Activated B cell treated with CpG ODN at 0.5 μM for 24 hours (primary cell): ENCODE measurements around the gene ZEB1. TPM values are rescaled to one million over a fixed set of nuclear protein-coding genes. Genes with fewer than 3 reads are reported as not detected.
A peak's percentile ranks its signal among the peaks of the same experiment; 100 is the strongest.
"Not testable (repeated sequence)": the region's sequence is repeated elsewhere in the genome, so short reads cannot be mapped to it uniquely, and the experiment has no call there.

Experiments used
- ATAC-seq: fragments of 200-7000 bp; cut with Tn5 transposase; one replicate; pipeline ENCODE4 v1.10.0; 2021; ENCODE audit warnings: low read depth, mild to moderate bottlenecking, moderate library complexity
- CTCF ChIA-PET: fragments of 350-600 bp; sonication (Branson Sonifier 250); formaldehyde crosslinking; loops from one replicate; lab custom pipeline; 2021; ENCODE audit warnings: antibody characterized with exemption; lab: Charles Lee
- POLR2A ChIA-PET: fragments of 350-600 bp; sonication (Branson Sonifier 250); formaldehyde crosslinking; loops from one replicate; lab custom pipeline; 2021; ENCODE audit warnings: antibody characterized with exemption; lab: Charles Lee
- DNase-seq: peaks from one replicate; pipeline ENCODE4 v3.0.0; 2022
- H3K27ac Mint-ChIP-seq: one replicate; pipeline ENCODE4 v1.8.0; 2020; ENCODE audit warnings: mixed read lengths
- H3K27me3 Mint-ChIP-seq: one replicate; pipeline ENCODE4 v1.8.0; 2021; ENCODE audit warnings: mixed read lengths
- H3K36me3 Mint-ChIP-seq: one replicate; pipeline ENCODE4 v1.8.0; 2021; ENCODE audit warnings: low read depth, mixed read lengths
- H3K4me1 Mint-ChIP-seq: one replicate; pipeline ENCODE4 v1.8.0; 2021; ENCODE audit warnings: mixed read lengths
- H3K4me3 Mint-ChIP-seq: one replicate; pipeline ENCODE4 v1.8.0; 2020; ENCODE audit warnings: mild to moderate bottlenecking, mixed read lengths
- H3K9me3 Mint-ChIP-seq: one replicate; pipeline ENCODE4 v1.8.0; 2020; ENCODE audit warnings: mixed read lengths
- intact Hi-C: fragments of 100-400 bp; cut with micrococcal nuclease; formaldehyde crosslinking; loops from one replicate; pipeline ENCODE4 v1.15.1; 2024
- total RNA-seq: library from RNA; stranded (reverse); gene quantifications from 2 replicates; pipeline ENCODE4 v1.2.3, GENCODE V29; 2022
- TF ChIP-seq, protein P1 (sequence below): fragments of 200-600 bp; IDR thresholded peaks from one replicate; pipeline ENCODE4 v1.8.0; 2022; ENCODE audit warnings: antibody characterized with exemption, mild to moderate bottlenecking

Gene ZEB1
- total RNA-seq, 1 donor from 2014 or later = 43.0 TPM

DNA sequence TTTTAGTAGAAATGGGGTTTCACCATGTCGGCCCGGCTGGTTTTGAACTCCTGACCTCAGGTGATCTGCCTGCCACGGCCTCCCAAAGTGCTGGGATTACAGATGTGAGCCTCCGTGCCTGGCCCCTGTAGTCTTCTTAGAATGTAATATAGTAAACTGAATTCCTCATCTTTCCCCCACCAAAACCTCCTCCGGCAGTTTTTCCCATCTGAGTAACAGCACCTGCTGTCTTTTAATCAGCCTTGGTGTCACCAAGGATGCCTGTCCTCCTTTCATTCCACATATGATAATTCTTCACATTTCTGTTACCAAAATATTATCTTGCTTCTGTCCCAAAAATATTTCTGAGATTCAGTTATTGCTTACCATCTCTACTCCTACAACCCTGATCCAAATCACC, 80.2 kb downstream of the ZEB1 start:
- H3K27me3 Mint-ChIP-seq = no peaks in the 10 kb centered on the region
- H3K36me3 Mint-ChIP-seq = peaks cover 6% of the 10 kb centered on the region
- intact Hi-C loops = no loop called here
- no peaks in the 10 kb centered on the region for H3K9me3 Mint-ChIP-seq
- ChIA-PET CTCF (no interaction called here), POLR2A (no interaction called here)
- no peak for ATAC-seq
- TF ChIP-seq, protein P1, sequence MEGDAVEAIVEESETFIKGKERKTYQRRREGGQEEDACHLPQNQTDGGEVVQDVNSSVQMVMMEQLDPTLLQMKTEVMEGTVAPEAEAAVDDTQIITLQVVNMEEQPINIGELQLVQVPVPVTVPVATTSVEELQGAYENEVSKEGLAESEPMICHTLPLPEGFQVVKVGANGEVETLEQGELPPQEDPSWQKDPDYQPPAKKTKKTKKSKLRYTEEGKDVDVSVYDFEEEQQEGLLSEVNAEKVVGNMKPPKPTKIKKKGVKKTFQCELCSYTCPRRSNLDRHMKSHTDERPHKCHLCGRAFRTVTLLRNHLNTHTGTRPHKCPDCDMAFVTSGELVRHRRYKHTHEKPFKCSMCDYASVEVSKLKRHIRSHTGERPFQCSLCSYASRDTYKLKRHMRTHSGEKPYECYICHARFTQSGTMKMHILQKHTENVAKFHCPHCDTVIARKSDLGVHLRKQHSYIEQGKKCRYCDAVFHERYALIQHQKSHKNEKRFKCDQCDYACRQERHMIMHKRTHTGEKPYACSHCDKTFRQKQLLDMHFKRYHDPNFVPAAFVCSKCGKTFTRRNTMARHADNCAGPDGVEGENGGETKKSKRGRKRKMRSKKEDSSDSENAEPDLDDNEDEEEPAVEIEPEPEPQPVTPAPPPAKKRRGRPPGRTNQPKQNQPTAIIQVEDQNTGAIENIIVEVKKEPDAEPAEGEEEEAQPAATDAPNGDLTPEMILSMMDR = no peak
- DNase-seq = no peak
- H3K4me3 Mint-ChIP-seq = no peak overlapping the region
- peaks cover 23% of the 10 kb centered on the region for H3K4me1 Mint-ChIP-seq
- H3K27ac Mint-ChIP-seq = no peak overlapping the region

DNA sequence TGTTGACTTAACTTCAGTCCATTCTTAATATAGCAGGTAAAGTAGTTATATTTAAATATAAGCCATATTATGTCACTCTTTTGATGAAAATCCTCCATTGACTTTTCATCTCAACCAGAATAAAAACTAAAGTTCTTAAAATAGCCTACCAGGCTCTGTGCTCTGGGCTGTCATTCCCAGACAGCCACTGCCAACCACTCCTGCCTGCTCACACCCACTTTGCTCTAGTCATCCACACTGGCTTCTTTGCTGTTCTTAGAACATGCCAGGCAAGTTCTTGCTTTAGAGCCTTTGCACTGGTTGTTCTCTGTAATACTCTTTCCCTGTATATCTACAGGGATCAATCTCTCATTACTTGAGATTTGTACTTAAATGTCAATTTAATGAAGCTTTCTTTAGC, 80.6 kb downstream of the ZEB1 start:
- TF ChIP-seq, protein P1 = no peak
- ATAC-seq = no peak
- Mint-ChIP-seq H3K9me3 (no peaks in the 10 kb centered on the region), H3K4me3 (no peak overlapping the region), H3K4me1 (peaks cover 24% of the 10 kb centered on the region), H3K27me3 (no peaks in the 10 kb centered on the region), H3K27ac (no peak overlapping the region), H3K36me3 (peaks cover 7% of the 10 kb centered on the region)
- CTCF ChIA-PET = no interaction called here
- DNase-seq = no peak
- POLR2A ChIA-PET = no interaction called here
- intact Hi-C loops = no loop called here

DNA sequence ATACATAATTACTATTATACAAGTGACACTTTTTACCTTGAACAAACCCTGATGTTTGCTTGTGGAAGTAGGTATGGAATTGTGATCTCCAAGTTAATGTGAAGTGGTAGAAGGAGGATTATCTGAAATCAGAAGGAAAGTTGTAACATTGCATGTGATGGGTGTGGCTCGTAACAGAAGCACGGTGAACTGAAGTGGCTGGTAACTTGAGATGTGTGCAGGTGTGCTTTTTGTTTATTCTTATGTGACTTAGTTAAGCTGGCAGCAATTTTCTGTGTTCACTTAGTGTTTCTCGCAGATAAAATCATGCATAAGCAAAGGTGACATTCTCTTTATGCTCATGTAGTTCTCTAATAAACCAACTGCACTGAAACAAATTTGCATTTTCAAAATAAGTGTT, 82.3 kb downstream of the ZEB1 start:
- H3K4me3 Mint-ChIP-seq = no peak overlapping the region
- ATAC-seq (no peak), DNase-seq (no peak)
- H3K27ac Mint-ChIP-seq = peak overlapping the region; percentile 10
- H3K9me3 Mint-ChIP-seq = no peaks in the 10 kb centered on the region
- peaks cover 26% of the 10 kb centered on the region for H3K4me1 Mint-ChIP-seq
- peaks cover 17% of the 10 kb centered on the region for H3K36me3 Mint-ChIP-seq
- H3K27me3 Mint-ChIP-seq = no peaks in the 10 kb centered on the region
- POLR2A ChIA-PET = no interaction called here
- TF ChIP-seq, protein P1 = no peak
- intact Hi-C loops = no loop called here
- CTCF ChIA-PET = no interaction called here

DNA sequence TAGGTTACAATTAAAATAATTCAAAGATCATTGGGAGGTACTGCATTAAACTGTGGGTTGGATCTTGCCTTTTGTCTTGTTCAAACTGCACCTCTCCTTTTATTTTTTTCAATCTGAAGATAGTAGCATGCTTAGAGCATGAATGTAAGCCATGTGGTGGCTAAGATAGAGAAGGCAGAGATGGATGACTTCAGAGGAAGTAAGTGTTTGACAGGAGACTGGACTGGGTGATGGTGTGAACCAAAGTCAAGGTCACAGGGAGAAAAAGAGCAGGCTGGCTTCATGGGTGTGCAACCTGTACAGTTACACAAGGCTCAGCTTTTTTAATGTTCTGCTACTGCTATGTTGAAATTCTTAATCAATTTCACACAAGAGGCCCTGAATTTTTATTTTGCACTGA, 85.6 kb downstream of the ZEB1 start:
- Mint-ChIP-seq H3K4me3 (no peak overlapping the region), H3K9me3 (no peaks in the 10 kb centered on the region), H3K36me3 (peaks cover 23% of the 10 kb centered on the region), H3K27me3 (no peaks in the 10 kb centered on the region), H3K27ac (no peak overlapping the region), H3K4me1 (peaks cover 18% of the 10 kb centered on the region)
- intact Hi-C loops = no loop called here
- ATAC-seq (no peak), DNase-seq (no peak)
- TF ChIP-seq, protein P1 = no peak
- ChIA-PET CTCF (no interaction called here), POLR2A (no interaction called here)

DNA sequence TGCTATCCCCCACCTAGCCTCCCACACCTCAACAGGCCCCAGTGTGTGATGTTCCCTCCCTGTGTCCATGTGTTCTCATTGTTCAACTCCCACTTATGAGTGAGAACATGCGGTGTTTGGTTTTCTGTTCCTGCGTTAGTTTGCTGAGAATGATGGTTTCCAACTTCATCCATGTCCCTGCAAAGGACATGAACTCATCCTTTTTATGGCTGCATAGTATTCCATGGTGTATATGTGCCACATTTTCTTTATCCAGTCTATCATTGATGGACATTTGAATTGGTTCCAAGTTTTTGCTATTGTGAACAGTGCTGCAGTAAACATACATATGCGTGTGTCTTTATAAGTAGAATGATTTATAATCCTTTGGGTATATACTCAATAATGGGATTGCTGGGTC, 86.8 kb downstream of the ZEB1 start:
- Mint-ChIP-seq H3K36me3 (peaks cover 28% of the 10 kb centered on the region), H3K4me1 (peaks cover 14% of the 10 kb centered on the region)
- POLR2A ChIA-PET, H3K27me3 Mint-ChIP-seq, ATAC-seq, H3K9me3 Mint-ChIP-seq, H3K4me3 Mint-ChIP-seq, H3K27ac Mint-ChIP-seq, DNase-seq, intact Hi-C loops, CTCF ChIA-PET: not testable (repeated sequence)

DNA sequence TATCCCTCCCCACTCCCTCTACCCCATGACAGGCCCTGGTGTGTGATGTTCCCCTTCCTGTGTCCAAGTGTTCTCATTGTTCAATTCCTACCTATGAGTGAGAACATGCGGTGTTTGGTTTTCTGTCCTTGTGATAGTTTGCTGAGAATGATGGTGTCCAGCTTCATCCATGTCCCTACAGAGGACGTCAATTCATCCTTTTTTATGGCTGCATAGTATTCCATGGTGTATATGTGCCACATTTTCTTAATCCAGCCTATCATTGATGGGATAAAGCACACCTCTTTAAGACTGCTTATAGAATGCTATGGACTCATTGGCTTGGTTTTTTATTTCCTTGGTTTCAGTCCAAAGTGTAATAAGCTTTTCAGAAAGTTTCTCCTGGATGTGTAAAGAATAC, 93.4 kb downstream of the ZEB1 start:
- ATAC-seq, DNase-seq, POLR2A ChIA-PET, H3K27ac Mint-ChIP-seq, intact Hi-C loops, H3K9me3 Mint-ChIP-seq, H3K27me3 Mint-ChIP-seq, CTCF ChIA-PET, H3K4me3 Mint-ChIP-seq: not testable (repeated sequence)
- H3K36me3 Mint-ChIP-seq = peaks cover 12% of the 10 kb centered on the region
- peaks cover 22% of the 10 kb centered on the region for H3K4me1 Mint-ChIP-seq
